GM19193 (cell line): ENCODE results near the gene HHLA2.

Source experiments
- POLR2A ChIP-seq: IDR thresholded peaks from 4 replicates; pipeline ENCODE4 v1.6.1; 2011; ENCODE audit not compliant: insufficient read depth, insufficient read length; ENCODE audit errors: extremely low read depth

Gene HHLA2

GRCh38 chr3:108414007-108414406 is 117.7 kb downstream of the HHLA2 start:
- TF ChIP-seq POLR2A: no peak

- no peak for TF ChIP-seq POLR2A
These were observed 119.3 kb downstream of the HHLA2 start for GRCh38 chr3:108415661-108416060.

- no peak for TF ChIP-seq POLR2A
These were observed 119.9 kb downstream of the HHLA2 start for GRCh38 chr3:108416111-108416869.

GRCh38 chr3:108420926-108421325 is 124.6 kb downstream of the HHLA2 start:
- TF ChIP-seq POLR2A: no peak
